WI38 (cell line): Measurements from ENCODE around the gene MAP4K2.
A peak's percentile ranks its signal among the peaks of the same experiment; 100 is the strongest.

Source experiments
- H3K4me3 ChIP-seq: 2 replicates; pipeline ENCODE4 v1.5.1; 2011; ENCODE audit warnings: low read depth, mild to moderate bottlenecking, control low read depth, low read length
- TF ChIP-seq, protein P1 (sequence below): IDR thresholded peaks from 2 replicates; pipeline ENCODE4 v1.5.1; 2012; ENCODE audit warnings: low read depth, mild to moderate bottlenecking, control low read depth, low read length

MAP4K2 gene

DNA sequence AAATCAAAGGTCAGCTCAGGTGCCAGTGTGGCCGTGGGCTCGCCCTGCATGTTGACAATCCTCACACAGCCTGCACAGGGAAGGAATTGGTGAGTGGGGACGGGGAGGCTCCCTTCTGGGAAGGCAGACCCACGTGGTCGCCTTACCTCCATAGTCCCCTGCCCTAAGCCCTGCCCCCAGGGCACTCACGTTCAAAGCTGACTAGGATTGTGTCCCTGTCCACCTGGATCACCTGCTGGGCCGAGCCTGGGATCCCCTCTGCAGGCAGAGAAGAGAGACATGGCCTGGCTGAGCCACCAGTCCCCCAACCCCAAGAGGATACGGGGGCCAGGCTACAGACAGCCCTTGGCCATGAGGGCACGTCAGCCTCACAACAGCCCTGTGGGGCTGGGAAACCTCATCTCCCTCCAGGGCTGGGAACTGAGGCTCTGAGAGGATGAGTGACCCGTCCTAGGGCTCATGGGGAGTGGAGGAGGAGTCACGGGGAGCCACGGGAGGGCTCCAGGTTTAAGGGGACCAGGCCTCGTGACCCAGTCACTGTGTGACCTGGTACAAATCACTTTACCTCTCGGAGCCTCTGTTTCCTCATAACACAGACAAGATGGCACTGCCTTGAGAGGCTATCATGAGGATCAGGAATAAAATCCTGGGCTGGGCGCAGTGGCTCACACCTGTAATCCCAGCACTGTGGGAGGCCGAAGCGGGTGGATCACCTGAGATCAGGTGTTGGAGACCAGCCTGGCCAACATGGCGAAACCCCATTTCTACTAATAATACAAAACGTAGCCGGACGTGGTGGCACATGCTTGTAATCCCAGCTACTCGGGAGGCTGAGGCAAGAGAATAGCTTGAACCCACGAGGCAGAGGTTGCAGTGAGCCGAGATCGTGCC lies 12.6 kb downstream of the MAP4K2 start:
- H3K4me3 ChIP-seq: no peak overlapping the region
- TF ChIP-seq, protein P1, sequence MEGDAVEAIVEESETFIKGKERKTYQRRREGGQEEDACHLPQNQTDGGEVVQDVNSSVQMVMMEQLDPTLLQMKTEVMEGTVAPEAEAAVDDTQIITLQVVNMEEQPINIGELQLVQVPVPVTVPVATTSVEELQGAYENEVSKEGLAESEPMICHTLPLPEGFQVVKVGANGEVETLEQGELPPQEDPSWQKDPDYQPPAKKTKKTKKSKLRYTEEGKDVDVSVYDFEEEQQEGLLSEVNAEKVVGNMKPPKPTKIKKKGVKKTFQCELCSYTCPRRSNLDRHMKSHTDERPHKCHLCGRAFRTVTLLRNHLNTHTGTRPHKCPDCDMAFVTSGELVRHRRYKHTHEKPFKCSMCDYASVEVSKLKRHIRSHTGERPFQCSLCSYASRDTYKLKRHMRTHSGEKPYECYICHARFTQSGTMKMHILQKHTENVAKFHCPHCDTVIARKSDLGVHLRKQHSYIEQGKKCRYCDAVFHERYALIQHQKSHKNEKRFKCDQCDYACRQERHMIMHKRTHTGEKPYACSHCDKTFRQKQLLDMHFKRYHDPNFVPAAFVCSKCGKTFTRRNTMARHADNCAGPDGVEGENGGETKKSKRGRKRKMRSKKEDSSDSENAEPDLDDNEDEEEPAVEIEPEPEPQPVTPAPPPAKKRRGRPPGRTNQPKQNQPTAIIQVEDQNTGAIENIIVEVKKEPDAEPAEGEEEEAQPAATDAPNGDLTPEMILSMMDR: no peak

DNA sequence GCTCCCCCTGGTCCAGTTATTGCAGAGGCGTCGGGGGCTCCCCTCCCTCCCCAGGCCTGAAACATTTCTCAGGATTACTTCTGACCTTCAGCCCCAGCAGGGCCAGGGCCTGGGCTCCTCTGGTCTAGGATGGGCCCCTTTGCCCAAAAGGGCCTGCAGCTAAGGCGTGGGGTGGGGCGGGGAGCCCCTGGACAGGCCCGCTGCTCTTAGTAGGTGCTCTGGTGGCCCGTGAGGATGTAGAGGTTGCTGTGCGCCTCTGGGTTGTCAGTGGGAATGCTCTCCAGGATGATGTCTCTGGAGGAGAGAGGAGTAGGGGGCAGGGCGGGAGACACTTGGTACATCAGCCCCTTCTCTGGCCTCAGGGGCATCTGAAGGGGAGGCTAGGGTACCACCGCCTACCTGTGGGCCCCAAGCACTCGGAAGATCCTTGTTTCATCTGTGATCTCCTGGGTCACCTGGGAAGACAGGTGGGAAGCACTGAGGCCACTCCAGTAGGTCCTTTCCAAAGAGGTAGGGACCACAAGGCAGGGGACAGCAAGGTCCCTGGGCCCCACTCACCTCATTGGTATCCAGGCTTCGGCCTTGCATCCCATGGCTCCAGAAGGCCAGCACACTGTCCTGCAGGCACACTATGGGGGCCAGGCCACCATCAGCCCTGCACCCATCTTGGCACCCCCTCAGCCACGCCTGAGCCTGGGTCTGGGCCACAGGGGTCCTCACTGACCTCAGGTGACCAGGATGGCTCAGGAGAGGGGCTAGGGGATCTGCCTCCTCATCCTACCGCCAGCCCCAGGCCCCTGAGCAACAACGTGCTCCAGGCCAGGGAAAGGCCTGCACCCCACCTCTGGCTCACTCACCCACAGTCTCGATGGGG lies 13.4 kb downstream of the MAP4K2 start:
- TF ChIP-seq, protein P1: no peak
- H3K4me3 ChIP-seq: no peak overlapping the region

DNA sequence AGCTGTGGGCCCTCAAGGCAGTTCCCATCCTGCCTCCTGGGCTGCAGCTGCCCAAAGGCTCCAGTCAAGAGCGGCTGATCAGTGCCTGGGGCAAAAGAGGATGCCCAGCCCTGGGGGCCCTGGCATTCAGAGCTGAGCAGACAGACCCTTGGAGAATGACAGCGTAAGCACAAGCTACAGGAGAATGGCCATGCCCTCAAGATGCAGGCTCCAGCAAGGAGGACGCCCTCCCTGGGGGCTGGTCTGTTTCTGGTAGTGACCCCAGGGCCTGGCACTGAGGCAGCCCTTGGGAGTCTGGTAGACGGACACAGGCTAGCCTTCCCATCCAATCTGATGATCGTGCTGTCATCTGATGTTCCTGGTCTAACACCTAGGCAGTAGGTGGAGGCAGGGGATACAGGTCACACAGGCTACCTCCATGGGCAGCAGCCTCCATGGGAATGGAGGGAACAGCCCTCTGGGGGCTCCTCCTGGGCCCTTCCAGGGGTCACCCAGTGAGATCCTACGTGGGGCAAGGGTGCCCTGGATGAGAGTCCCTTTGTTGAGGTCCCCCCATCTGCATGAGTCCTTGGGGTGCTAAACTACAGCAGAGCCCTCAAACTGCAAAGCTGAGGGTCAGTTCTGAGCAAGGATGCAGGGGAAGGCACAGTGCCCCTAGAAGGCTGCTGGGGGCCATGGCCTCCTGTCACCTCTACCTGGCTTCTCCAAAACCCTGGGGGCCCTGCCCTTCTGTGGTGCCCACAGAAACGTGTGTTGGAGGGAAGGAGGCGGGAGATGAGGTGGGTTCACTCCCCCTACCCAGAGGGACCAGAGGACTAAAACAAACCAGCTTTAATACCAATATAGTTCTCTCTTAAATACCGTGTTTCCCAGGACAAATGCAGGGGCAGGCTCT lies 14.4 kb downstream of the MAP4K2 start:
- TF ChIP-seq, protein P1: no peak

DNA sequence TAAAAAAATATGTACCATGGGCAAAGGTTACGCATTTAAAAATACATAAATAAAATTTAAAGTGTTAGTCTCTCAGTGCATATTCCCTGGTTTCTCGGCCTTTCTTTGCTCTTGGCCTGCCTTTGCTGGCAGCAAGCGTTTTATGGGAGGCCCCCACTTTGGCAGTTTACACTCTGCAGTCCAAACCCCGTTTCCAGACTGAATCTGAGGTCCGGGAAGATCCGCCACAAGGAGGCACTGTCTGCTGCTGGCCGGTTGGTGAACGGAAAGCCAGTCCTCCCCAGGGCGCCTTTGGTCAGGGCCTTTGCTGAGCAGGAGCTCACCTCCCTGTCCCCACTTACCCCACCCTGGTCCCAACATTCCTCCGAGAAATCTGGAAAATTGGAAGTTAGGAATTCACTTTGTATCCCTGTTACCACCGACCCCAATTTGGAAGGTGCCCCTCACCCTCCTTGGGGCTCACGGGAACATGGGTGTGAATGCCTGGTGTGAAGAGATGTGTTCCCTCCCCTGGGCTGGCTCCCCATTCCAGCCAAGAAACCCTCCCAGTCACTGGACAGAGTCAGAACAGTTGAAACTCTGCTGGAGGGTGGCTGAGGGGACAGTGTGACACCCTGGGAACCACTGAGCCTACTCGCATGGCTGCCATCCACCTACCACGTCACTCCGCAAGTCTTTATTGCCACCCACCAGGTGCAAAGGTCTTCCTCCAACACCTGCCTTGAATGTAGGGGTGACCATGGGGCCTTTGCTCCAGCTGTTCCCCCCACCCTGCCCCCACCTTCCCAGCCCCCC lies 15.3 kb downstream of the MAP4K2 start:
- TF ChIP-seq, protein P1: peak; percentile 87
- H3K4me3 ChIP-seq: no peak overlapping the region

More for the DNA sequence above, 14.4 kb downstream of the MAP4K2 start:
- no peak overlapping the region for H3K4me3 ChIP-seq

DNA sequence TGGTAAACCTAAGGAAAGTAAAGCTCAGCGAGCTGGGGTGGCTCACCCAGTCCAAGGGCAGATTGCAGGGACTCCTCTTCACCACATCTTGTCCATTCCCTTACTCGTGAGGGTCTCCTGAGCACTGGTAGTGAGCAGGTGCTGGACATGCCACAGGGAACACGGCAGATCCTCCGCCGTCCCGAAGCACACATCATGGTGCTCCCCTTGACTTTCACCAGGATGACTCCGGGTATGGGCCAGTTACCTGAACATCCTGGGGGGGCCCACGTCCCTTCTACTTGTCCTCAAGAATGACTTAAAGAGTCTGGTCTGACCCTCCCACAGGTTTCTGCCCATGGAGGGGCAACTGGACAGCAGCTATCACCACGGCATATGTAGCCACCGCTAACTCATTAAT lies 16.7 kb downstream of the MAP4K2 start:
- TF ChIP-seq, protein P1: no peak
- H3K4me3 ChIP-seq: no peak overlapping the region
